Gastrocnemius medialis (tissue), 4 donors: ENCODE results near the gene LRRC75A.

Experiments
- CTCF ChIP-seq, 5 experiments: fragments of 450-650 bp in 3 of 5; fragments of 200-600 bp in 2 of 5; sonication (generic) in 2 of 5; IDR thresholded peaks in 4 of 5; conservative IDR thresholded peaks in 1 of 5; 1 replicate in 4 of 5; 2 replicates in 1 of 5; pipeline ENCODE4 v1.5.1; 2016 to 2019; ENCODE audit warnings: antibody characterized with exemption in 5 of 5, mild to moderate bottlenecking in 3 of 5, moderate library complexity in 3 of 5
- POLR2A ChIP-seq, 2 donors: fragments of 450-650 bp; IDR thresholded peaks; one replicate each; pipeline ENCODE4 v1.6.1; 2017; ENCODE audit warnings: antibody characterized with exemption in 2 of 2, mild to moderate bottlenecking in 2 of 2, moderate library complexity in 2 of 2

GRCh38 chr17:16448490-16448889 lies 43.5 kb downstream of the LRRC75A start:
- TF ChIP-seq POLR2A (IDR thresholded peaks at IDR 0.05) (no peak), CTCF (IDR thresholded peaks at IDR 0.05 in 4 of 5, conservative IDR thresholded peaks at IDR 0.05 in 1 of 5) (no peak)
